HCT116 (cell line): ENCODE results near the gene UBE2J2.

Experiments used
- CTCF ChIP-seq, 3 experiments: fragments of 200-600 bp in 1 of 3; sonication (generic) in 1 of 3; IDR thresholded peaks in 2 of 3; conservative IDR thresholded peaks in 1 of 3; 2 replicates each; pipeline ENCODE4 v1.5.1; 2012 to 2017; ENCODE audit warnings: low read depth in 2 of 3, low read length in 2 of 3, antibody characterized with exemption in 1 of 3, borderline replicate concordance in 1 of 3, control low read depth in 1 of 3, mild to moderate bottlenecking in 1 of 3, mixed read lengths in 1 of 3, mixed run types in 1 of 3, moderate library complexity in 1 of 3; ENCODE audit not compliant: insufficient read depth in 1 of 3
- MAX ChIP-seq: IDR thresholded peaks from 2 replicates; pipeline ENCODE4 v1.6.1; 2012
- POLR2A ChIP-seq: IDR thresholded peaks from 2 replicates; pipeline ENCODE4 v1.7.0; 2011; ENCODE audit warnings: borderline replicate concordance; ENCODE audit not compliant: insufficient read depth, insufficient read length; ENCODE audit errors: extremely low read depth
- POLR2AphosphoS5 ChIP-seq: IDR thresholded peaks from 2 replicates; pipeline ENCODE4 v1.6.1; 2011; ENCODE audit warnings: mild to moderate bottlenecking, low read depth, low read length, moderate library complexity
- REST ChIP-seq: IDR thresholded peaks from 2 replicates; pipeline ENCODE4 v1.6.1; 2012; ENCODE audit warnings: low read depth

- no peak; the same call in 1 of the 2 replicates for TF ChIP-seq POLR2AphosphoS5
- no peak for TF ChIP-seq CTCF (IDR thresholded peaks at IDR 0.05 in 2 of 3, conservative IDR thresholded peaks at IDR 0.05 in 1 of 3; ENCODE audit: borderline replicate concordance in 1 of 3, insufficient read depth in 1 of 3, low read depth in 2 of 3, low read length in 2 of 3)
- TF ChIP-seq POLR2A = no peak
- no peak for TF ChIP-seq MAX
- TF ChIP-seq REST = no peak
These were observed 41.4 kb downstream of the UBE2J2 start, which contains the start of gene B3GALT6 for GRCh38 chr1:1232208-1232795.
